Spleen (tissue), 13 donors: ENCODE data around the gene SMG9. TPM values are rescaled to one million over a fixed set of nuclear protein-coding genes. Genes with fewer than 3 reads are reported as not detected.

Experiments
- DNase-seq: peaks from one replicate; pipeline ENCODE4 v3.0.0-alpha.2; 2020
- H3K27ac ChIP-seq, 8 donors: fragments of 200-600 bp; sonication (generic) in 7 of 8; 1 replicate in 4 of 8; 2 replicates in 4 of 8; pipeline versions ENCODE4 v1.5.0 to v1.8.0; 2016 to 2021; ENCODE audit warnings: inconsistent platforms in 4 of 8, mild to moderate bottlenecking in 4 of 8, moderate library complexity in 1 of 8
- H3K27me3 ChIP-seq, 7 donors: fragments of 200-600 bp; sonication (generic) in 6 of 7; replicated peaks in 1 of 7; 1 replicate in 4 of 7; 2 replicates in 3 of 7; pipeline versions ENCODE4 v1.5.0 to v1.8.0; 2016 to 2021; ENCODE audit warnings: inconsistent platforms in 3 of 7, mild to moderate bottlenecking in 1 of 7
- H3K36me3 ChIP-seq, 6 donors: fragments of 200-600 bp; sonication (generic) in 5 of 6; 1 replicate in 4 of 6; 2 replicates in 2 of 6; pipeline versions ENCODE4 v1.5.0 to v1.8.0; 2016 to 2021; ENCODE audit warnings: inconsistent platforms in 2 of 6
- H3K4me1 ChIP-seq, 6 donors: fragments of 200-600 bp; sonication (generic) in 5 of 6; 1 replicate in 3 of 6; 2 replicates in 3 of 6; pipeline versions ENCODE4 v1.5.0 to v1.8.0; 2016 to 2021; ENCODE audit warnings: inconsistent platforms in 3 of 6
- H3K4me3 ChIP-seq, 8 donors: fragments of 200-600 bp; sonication (generic) in 7 of 8; 1 replicate in 4 of 8; 2 replicates in 4 of 8; pipeline versions ENCODE4 v1.5.0 to v1.8.0; 2016 to 2021; ENCODE audit warnings: inconsistent platforms in 4 of 8, mild to moderate bottlenecking in 4 of 8, moderate library complexity in 2 of 8
- H3K9me3 ChIP-seq, 8 donors: fragments of 200-600 bp; sonication (generic) in 7 of 8; 1 replicate in 4 of 8; 2 replicates in 4 of 8; pipeline versions ENCODE4 v1.5.0 to v1.8.0; 2016 to 2021; ENCODE audit warnings: inconsistent platforms in 4 of 8
- CTCF ChIP-seq, 11 experiments: fragments of 200-600 bp in 7 of 11; fragments of 450-650 bp in 4 of 11; sonication (generic) in 4 of 11; IDR thresholded peaks in 8 of 11; conservative IDR thresholded peaks in 3 of 11; 1 replicate in 7 of 11; 2 replicates in 4 of 11; pipeline versions ENCODE4 v1.4.0 to v1.8.0; 2016 to 2021; ENCODE audit warnings: antibody characterized with exemption in 11 of 11, inconsistent platforms in 4 of 11, mild to moderate bottlenecking in 1 of 11
- POLR2A ChIP-seq, 3 donors: fragments of 450-650 bp; IDR thresholded peaks; one replicate each; pipeline ENCODE4 v1.5.1; 2017; ENCODE audit warnings: antibody characterized with exemption in 3 of 3, mild to moderate bottlenecking in 1 of 3
- POLR2AphosphoS5 ChIP-seq, 3 donors: sonication (generic); formaldehyde crosslinking; IDR thresholded peaks; one replicate each; pipeline ENCODE4 v1.5.1; 2017; ENCODE audit warnings: antibody characterized with exemption in 3 of 3
- WGBS, 5 donors: extraction: QIAGEN DNeasy Blood & Tissue Kit in 3 of 5; methylation state at CpG; one replicate each; pipeline versions ENCODE4 v1.1.5 to v1.1.7; 2013 to 2018; 5-methylcytosine and 5-hydroxymethylcytosine counted together
- intact Hi-C: fragments of 100-400 bp; cut with DNase I; formaldehyde crosslinking; loops from one replicate; pipeline ENCODE4 v1.15.0; 2023; ENCODE audit warnings: low total_unique reads
- long read RNA-seq, 2 donors: transcript quantifications; one replicate each; lab custom pipeline, GENCODE V29; 2026
- polyA plus RNA-seq, 3 donors: library from polyadenylated mRNA; stranded (reverse); fragments of 200-250 nt; gene quantifications; one replicate each; pipeline ENCODE4 v1.2.1, GENCODE V29; 2013
- total RNA-seq, 7 donors: library from RNA; depleted of rRNA in 3 of 7; stranded (reverse); fragments of >200 nt in 3 of 7; fragmentation: NEBNext Ultra II Directional in 4 of 7; extraction: Animal tissue kit (Norgen Biotek cat#: 25700) in 4 of 7; gene quantifications; one replicate each; pipeline versions ENCODE4 v1.1.0 to v1.2.1, GENCODE V29; 2016 to 2021
- donor health status: healthy with polysubstance abuse.
- donor health status: DM: no; HTN: no; CAD: no; lungs with moderate emphysema.
- donor health status: DM: no; HTN: no; CAD: no.
- donor health status: Bipolar disorder and iron deficiency.
- donor health status: healthy.
- donor health status: DM: no; HTN: no; CAD: no.
- donor health status: DM: yes; HTN: yes; CAD: no.

SMG9 gene
- total RNA-seq (10 to 100 TPM; 30.9 to 65.9 (median 54.6) TPM), polyA plus RNA-seq (10 to 100 TPM; 34.0 to 44.8 (median 44.3) TPM)
- long read RNA-seq, donor 1, full-length matches to known transcripts: 6 of 6 reads
- long read RNA-seq, donor 1, partial matches to known transcripts: 0 of 6 reads
- long read RNA-seq, donor 1, other reads (novel, unspliced or antisense): 0 of 6 reads
- long read RNA-seq, donor 2, full-length matches to known transcripts: 5 of 5 reads
- long read RNA-seq, donor 2, partial matches to known transcripts: 0 of 5 reads
- long read RNA-seq, donor 2, other reads (novel, unspliced or antisense): 0 of 5 reads

- H3K27me3 ChIP-seq: no peaks in the 10 kb centered on the region
- 0 to 1% (median 1%) methylated on average over 54 to 79 of the region's 79 CpGs for WGBS, 5 donors
- H3K36me3 ChIP-seq: peaks cover 0 to 29% (median 22%) of the 10 kb centered on the region in 6 donors
- intact Hi-C loops: no loop called here
- peak; percentile 97 to 98 (median 97) for TF ChIP-seq POLR2AphosphoS5 (IDR thresholded peaks at IDR 0.05)
- TF ChIP-seq CTCF (IDR thresholded peaks at IDR 0.05 in 8 of 11, conservative IDR thresholded peaks at IDR 0.05 in 3 of 11): peak in 1 of 11 experiments; percentile 21
- peak in 1 of 3 donors; percentile 25 for TF ChIP-seq POLR2A (IDR thresholded peaks at IDR 0.05)
- DNase-seq: peak; percentile 100
- H3K9me3 ChIP-seq: no peaks in the 10 kb centered on the region
- peak within 1 kb of the TSS; percentile 97 to 99 (median 99) for H3K27ac ChIP-seq
- peak within 1 kb of the TSS; percentile 60 to 87 (median 76) for H3K4me3 ChIP-seq
- peaks cover 16 to 75% (median 52%) of the 10 kb centered on the region in 6 donors for H3K4me1 ChIP-seq
These were observed at the start of gene SMG9 for GRCh38 chr19:43754503-43755255. SMG9 (minus strand) TSS chr19:43754962; CDS start chr19:43750741, 4,221 bp downstream.

- H3K4me3 ChIP-seq: peak overlapping the region in 2 of 8 donors; percentile 25 to 54
- peaks cover 0 to 11% (median 0%) of the 10 kb centered on the region in 7 donors for H3K27me3 ChIP-seq
- H3K4me1 ChIP-seq: peaks cover 0 to 8% (median 0%) of the 10 kb centered on the region in 6 donors
- peak overlapping the region in 2 of 8 donors; percentile 47 to 56 for H3K27ac ChIP-seq
- TF ChIP-seq CTCF (IDR thresholded peaks at IDR 0.05 in 8 of 11, conservative IDR thresholded peaks at IDR 0.05 in 3 of 11): no peak
- TF ChIP-seq POLR2AphosphoS5 (IDR thresholded peaks at IDR 0.05): no peak
- TF ChIP-seq POLR2A (IDR thresholded peaks at IDR 0.05): no peak
- WGBS, 5 donors: 43 to 65% (median 62%) methylated on average over 2 of the region's 2 CpGs
- no peaks in the 10 kb centered on the region for H3K36me3 ChIP-seq
- intact Hi-C loops: no loop called here
- no peak for DNase-seq
- H3K9me3 ChIP-seq: no peaks in the 10 kb centered on the region
These were observed 49.7 kb upstream of the SMG9 start for GRCh38 chr19:43804432-43804831.

- WGBS, 5 donors: 62 to 77% (median 68%) methylated on average over 9 to 12 of the region's 12 CpGs
- H3K27me3 ChIP-seq: peaks cover 0 to 20% (median 0%) of the 10 kb centered on the region in 7 donors
- peaks cover 0 to 5% (median 0%) of the 10 kb centered on the region in 6 donors for H3K36me3 ChIP-seq
- no peaks in the 10 kb centered on the region for H3K9me3 ChIP-seq
- no peak for DNase-seq
- no peak within 1 kb of the TSS for H3K4me3 ChIP-seq
- intact Hi-C loops: no loop called here
- TF ChIP-seq POLR2A (IDR thresholded peaks at IDR 0.05) (no peak), CTCF (IDR thresholded peaks at IDR 0.05 in 8 of 11, conservative IDR thresholded peaks at IDR 0.05 in 3 of 11) (no peak), POLR2AphosphoS5 (IDR thresholded peaks at IDR 0.05) (no peak)
- H3K27ac ChIP-seq: no peak within 1 kb of the TSS
- peaks cover 0 to 22% (median 9%) of the 10 kb centered on the region in 6 donors for H3K4me1 ChIP-seq
These were observed 47.6 kb upstream of the SMG9 start, which contains the start of gene LYPD5 for GRCh38 chr19:43802216-43802951. LYPD5 (minus strand) TSS chr19:43802447; CDS start chr19:43802380, 67 bp downstream.
